ENCODE measurements around the gene SLC26A3. TPM values are rescaled to one million over a fixed set of nuclear protein-coding genes. Genes with fewer than 3 reads are reported as not detected.
"Not testable (repeated sequence)": the region's sequence is repeated elsewhere in the genome, so short reads cannot be mapped to it uniquely, and the experiment has no call there.

Gene SLC26A3
- total RNA-seq, 1 experiment from 2014 or later = not detected

- H2AFZ ChIP-seq (ENCODE audit: low read length); CTCF ChIA-PET; H3K9me2 ChIP-seq (replicated peaks; ENCODE audit: low read length); DNase-seq; H3K36me3 ChIP-seq (ENCODE audit: low read depth, low read length); H4K20me1 ChIP-seq (ENCODE audit: low read length); H3K27me3 ChIP-seq (ENCODE audit: low read length); H3K4me3 ChIP-seq (ENCODE audit: low read length); H3F3A ChIP-seq (ENCODE audit: low read length, unreplicated experiment); ATAC-seq; POLR2A ChIA-PET (ENCODE audit: unreplicated experiment); H3K4me1 ChIP-seq (ENCODE audit: insufficient read depth, low read length); intact Hi-C loops (cut with micrococcal nuclease); H3K9ac ChIP-seq (ENCODE audit: low read length); H3K79me2 ChIP-seq (ENCODE audit: low read length); H3K4me2 ChIP-seq (ENCODE audit: low read length); H3K9me3 ChIP-seq (ENCODE audit: low read length); BruUV-seq (replicated peaks); H3K27ac ChIP-seq (ENCODE audit: low read length): not testable (repeated sequence)
Measured at GRCh38 chr7:107847836-107848175, 44.8 kb upstream of the SLC26A3 start.

- H3K27ac ChIP-seq (ENCODE audit: low read length) = no peak overlapping the region
- no peak overlapping the region for H3K4me2 ChIP-seq (ENCODE audit: low read length)
- no peaks in the 10 kb centered on the region for H3K27me3 ChIP-seq (ENCODE audit: low read length)
- no peaks in the 10 kb centered on the region for H3K4me1 ChIP-seq (ENCODE audit: insufficient read depth, low read length)
- ATAC-seq (no peak), DNase-seq (no peak)
- H2AFZ ChIP-seq (ENCODE audit: low read length) = no peak overlapping the region
- intact Hi-C loops (cut with micrococcal nuclease) = no loop called here
- no peaks in the 10 kb centered on the region for H3K79me2 ChIP-seq (ENCODE audit: low read length)
- H3K9me2 ChIP-seq (replicated peaks; ENCODE audit: low read length) = no peaks in the 10 kb centered on the region
- no peaks in the 10 kb centered on the region for H4K20me1 ChIP-seq (ENCODE audit: low read length)
- TF ChIP-seq CTCF (conservative IDR thresholded peaks at IDR 0.05; ENCODE audit: low read depth, low read length) (no peak), EZH2 (IDR thresholded peaks at IDR 0.05; ENCODE audit: low read length, unreplicated experiment) (no peak), EZH2phosphoT487 (IDR thresholded peaks at IDR 0.05; ENCODE audit: borderline replicate concordance, low read length) (no peak)
- H3F3A ChIP-seq (ENCODE audit: low read length, unreplicated experiment) = no peaks in the 10 kb centered on the region
- no peaks in the 10 kb centered on the region for H3K9me3 ChIP-seq (ENCODE audit: low read length)
- H3K36me3 ChIP-seq (ENCODE audit: low read depth, low read length) = no peaks in the 10 kb centered on the region
- no peak overlapping the region for H3K4me3 ChIP-seq (ENCODE audit: low read length)
- ChIA-PET POLR2A (ENCODE audit: unreplicated experiment) (no interaction called here), CTCF (no interaction called here)
- no TSS peak for BruUV-seq (replicated peaks)
- H3K9ac ChIP-seq (ENCODE audit: low read length) = no peak overlapping the region
Measured at GRCh38 chr7:107847168-107847835, 44.3 kb upstream of the SLC26A3 start.

- Histone ChIP-seq H3K27me3 (ENCODE audit: low read length) (no peaks in the 10 kb centered on the region), H3F3A (ENCODE audit: low read length, unreplicated experiment) (no peaks in the 10 kb centered on the region), H3K36me3 (ENCODE audit: low read depth, low read length) (no peaks in the 10 kb centered on the region), H3K9me2 (replicated peaks; ENCODE audit: low read length) (no peaks in the 10 kb centered on the region), H4K20me1 (ENCODE audit: low read length) (no peaks in the 10 kb centered on the region), H3K9me3 (ENCODE audit: low read length) (no peaks in the 10 kb centered on the region), H3K4me1 (ENCODE audit: insufficient read depth, low read length) (no peaks in the 10 kb centered on the region), H3K9ac (ENCODE audit: low read length) (no peak overlapping the region), H2AFZ (ENCODE audit: low read length) (no peak overlapping the region), H3K79me2 (ENCODE audit: low read length) (no peaks in the 10 kb centered on the region), H3K4me2 (ENCODE audit: low read length) (no peak overlapping the region), H3K4me3 (ENCODE audit: low read length) (no peak overlapping the region), H3K27ac (ENCODE audit: low read length) (no peak overlapping the region)
- DNase-seq (no peak), ATAC-seq (no peak)
- no peak for TF ChIP-seq EZH2phosphoT487 (IDR thresholded peaks at IDR 0.05; ENCODE audit: borderline replicate concordance, low read length)
- no peak for TF ChIP-seq CTCF (conservative IDR thresholded peaks at IDR 0.05; ENCODE audit: low read depth, low read length)
- TF ChIP-seq EZH2 (IDR thresholded peaks at IDR 0.05; ENCODE audit: low read length, unreplicated experiment) = no peak
- POLR2A ChIA-PET (ENCODE audit: unreplicated experiment) = no interaction called here
- no TSS peak for BruUV-seq (replicated peaks)
- intact Hi-C loops (cut with micrococcal nuclease) = no loop called here
- CTCF ChIA-PET = no interaction called here
Measured at GRCh38 chr7:107846324-107846723, 43.3 kb upstream of the SLC26A3 start.

Measured in PC-3 (cell line).